Activated naive CD8-positive, alpha-beta T cell (primary cell): ENCODE results near the gene HSDL2.

Source experiments
- H3K27ac Mint-ChIP-seq: one replicate; pipeline ENCODE4 v1.8.0; 2021; ENCODE audit warnings: mixed read lengths
- H3K27me3 Mint-ChIP-seq: one replicate; pipeline ENCODE4 v1.8.0; 2021; ENCODE audit warnings: mixed read lengths
- H3K36me3 Mint-ChIP-seq: one replicate; pipeline ENCODE4 v1.8.0; 2021; ENCODE audit warnings: mixed read lengths
- H3K4me1 Mint-ChIP-seq: one replicate; pipeline ENCODE4 v1.8.0; 2021; ENCODE audit warnings: low read depth, mixed read lengths
- H3K4me3 Mint-ChIP-seq: one replicate; pipeline ENCODE4 v1.8.0; 2021; ENCODE audit warnings: mild to moderate bottlenecking, mixed read lengths
- H3K9me3 Mint-ChIP-seq: one replicate; pipeline ENCODE4 v1.8.0; 2021; ENCODE audit warnings: low read depth, mixed read lengths

The HSDL2 gene

GRCh38 chr9:112439825-112440224, 59.9 kb downstream of the HSDL2 start:
- Mint-ChIP-seq H3K4me3 (no peak overlapping the region), H3K27ac (no peak overlapping the region), H3K36me3 (peaks cover 4% of the 10 kb centered on the region), H3K9me3 (no peaks in the 10 kb centered on the region), H3K4me1 (no peaks in the 10 kb centered on the region), H3K27me3 (no peaks in the 10 kb centered on the region)

GRCh38 chr9:112443200-112443599, 63.3 kb downstream of the HSDL2 start:
- no peak overlapping the region for H3K4me3 Mint-ChIP-seq
- H3K4me1 Mint-ChIP-seq: no peaks in the 10 kb centered on the region
- H3K27ac Mint-ChIP-seq: no peak overlapping the region
- H3K9me3 Mint-ChIP-seq: no peaks in the 10 kb centered on the region
- H3K36me3 Mint-ChIP-seq: peaks cover 4% of the 10 kb centered on the region
- H3K27me3 Mint-ChIP-seq: no peaks in the 10 kb centered on the region

- no peak overlapping the region for H3K27ac Mint-ChIP-seq
Observed at GRCh38 chr9:112443636-112444035, 63.7 kb downstream of the HSDL2 start.

GRCh38 chr9:112445196-112445595, 65.3 kb downstream of the HSDL2 start:
- Mint-ChIP-seq H3K4me3 (no peak overlapping the region), H3K4me1 (no peaks in the 10 kb centered on the region), H3K27me3 (no peaks in the 10 kb centered on the region), H3K36me3 (peaks cover 4% of the 10 kb centered on the region), H3K27ac (no peak overlapping the region), H3K9me3 (no peaks in the 10 kb centered on the region)

More at GRCh38 chr9:112443636-112444035, 63.7 kb downstream of the HSDL2 start:
- Mint-ChIP-seq H3K36me3 (peaks cover 4% of the 10 kb centered on the region), H3K4me3 (no peak overlapping the region), H3K9me3 (no peaks in the 10 kb centered on the region), H3K27me3 (no peaks in the 10 kb centered on the region), H3K4me1 (no peaks in the 10 kb centered on the region)

- H3K36me3 Mint-ChIP-seq: peaks cover 2% of the 10 kb centered on the region
- no peaks in the 10 kb centered on the region for H3K9me3 Mint-ChIP-seq
- no peak overlapping the region for H3K27ac Mint-ChIP-seq
- no peaks in the 10 kb centered on the region for H3K27me3 Mint-ChIP-seq
- no peak overlapping the region for H3K4me3 Mint-ChIP-seq
- no peaks in the 10 kb centered on the region for H3K4me1 Mint-ChIP-seq
Observed at GRCh38 chr9:112446080-112446479, 66.2 kb downstream of the HSDL2 start.

GRCh38 chr9:112446526-112446925, 66.6 kb downstream of the HSDL2 start:
- Mint-ChIP-seq H3K36me3 (no peaks in the 10 kb centered on the region), H3K4me1 (peaks cover 1% of the 10 kb centered on the region), H3K4me3 (no peak overlapping the region), H3K27me3 (no peaks in the 10 kb centered on the region), H3K9me3 (no peaks in the 10 kb centered on the region), H3K27ac (no peak overlapping the region)

- no peak overlapping the region for H3K4me3 Mint-ChIP-seq
- no peaks in the 10 kb centered on the region for H3K9me3 Mint-ChIP-seq
- no peaks in the 10 kb centered on the region for H3K36me3 Mint-ChIP-seq
- no peaks in the 10 kb centered on the region for H3K27me3 Mint-ChIP-seq
- H3K27ac Mint-ChIP-seq: no peak overlapping the region
- peaks cover 3% of the 10 kb centered on the region for H3K4me1 Mint-ChIP-seq
Observed at GRCh38 chr9:112447283-112447761, 67.4 kb downstream of the HSDL2 start.

GRCh38 chr9:112462855-112463254, 82.9 kb downstream of the HSDL2 start:
- Mint-ChIP-seq H3K4me3 (no peak overlapping the region), H3K4me1 (no peaks in the 10 kb centered on the region), H3K9me3 (no peaks in the 10 kb centered on the region), H3K36me3 (peaks cover 27% of the 10 kb centered on the region), H3K27ac (no peak overlapping the region), H3K27me3 (no peaks in the 10 kb centered on the region)

GRCh38 chr9:112465352-112465751, 85.4 kb downstream of the HSDL2 start:
- Mint-ChIP-seq H3K27me3 (no peaks in the 10 kb centered on the region), H3K36me3 (peaks cover 27% of the 10 kb centered on the region), H3K4me3 (no peak overlapping the region), H3K27ac (no peak overlapping the region), H3K9me3 (no peaks in the 10 kb centered on the region), H3K4me1 (no peaks in the 10 kb centered on the region)

GRCh38 chr9:112472996-112473395, 93.1 kb downstream of the HSDL2 start:
- no peak overlapping the region for H3K27ac Mint-ChIP-seq
- peaks cover 23% of the 10 kb centered on the region for H3K36me3 Mint-ChIP-seq
- H3K27me3 Mint-ChIP-seq: no peaks in the 10 kb centered on the region
- no peaks in the 10 kb centered on the region for H3K9me3 Mint-ChIP-seq
- H3K4me3 Mint-ChIP-seq: no peak overlapping the region
- no peaks in the 10 kb centered on the region for H3K4me1 Mint-ChIP-seq

GRCh38 chr9:112473986-112474385, 94.1 kb downstream of the HSDL2 start:
- H3K4me3 Mint-ChIP-seq: no peak overlapping the region
- no peaks in the 10 kb centered on the region for H3K27me3 Mint-ChIP-seq
- H3K4me1 Mint-ChIP-seq: no peaks in the 10 kb centered on the region
- peaks cover 24% of the 10 kb centered on the region for H3K36me3 Mint-ChIP-seq
- H3K27ac Mint-ChIP-seq: no peak overlapping the region
- no peaks in the 10 kb centered on the region for H3K9me3 Mint-ChIP-seq

- no peaks in the 10 kb centered on the region for H3K4me1 Mint-ChIP-seq
- peaks cover 23% of the 10 kb centered on the region for H3K36me3 Mint-ChIP-seq
- no peaks in the 10 kb centered on the region for H3K9me3 Mint-ChIP-seq
- no peak overlapping the region for H3K4me3 Mint-ChIP-seq
- no peaks in the 10 kb centered on the region for H3K27me3 Mint-ChIP-seq
- H3K27ac Mint-ChIP-seq: no peak overlapping the region
Observed at GRCh38 chr9:112475318-112475717, 95.4 kb downstream of the HSDL2 start.

GRCh38 chr9:112477330-112477729, 97.4 kb downstream of the HSDL2 start:
- H3K36me3 Mint-ChIP-seq: peaks cover 17% of the 10 kb centered on the region
- H3K27ac Mint-ChIP-seq: no peak overlapping the region
- H3K9me3 Mint-ChIP-seq: no peaks in the 10 kb centered on the region
- H3K4me1 Mint-ChIP-seq: no peaks in the 10 kb centered on the region
- no peak overlapping the region for H3K4me3 Mint-ChIP-seq
- H3K27me3 Mint-ChIP-seq: no peaks in the 10 kb centered on the region

- Mint-ChIP-seq H3K9me3 (no peaks in the 10 kb centered on the region), H3K27me3 (no peaks in the 10 kb centered on the region), H3K27ac (no peak overlapping the region), H3K4me1 (no peaks in the 10 kb centered on the region), H3K36me3 (peaks cover 15% of the 10 kb centered on the region), H3K4me3 (no peak overlapping the region)
Observed at GRCh38 chr9:112479221-112479620, 99.3 kb downstream of the HSDL2 start.

GRCh38 chr9:112484607-112485006, 104.7 kb downstream of the HSDL2 start:
- H3K27ac Mint-ChIP-seq: no peak overlapping the region
- H3K36me3 Mint-ChIP-seq: peaks cover 5% of the 10 kb centered on the region
- no peaks in the 10 kb centered on the region for H3K9me3 Mint-ChIP-seq
- H3K4me3 Mint-ChIP-seq: no peak overlapping the region
- peaks cover 31% of the 10 kb centered on the region for H3K4me1 Mint-ChIP-seq
- no peaks in the 10 kb centered on the region for H3K27me3 Mint-ChIP-seq

- Mint-ChIP-seq H3K27me3 (no peaks in the 10 kb centered on the region), H3K9me3 (no peaks in the 10 kb centered on the region), H3K4me3 (peak overlapping the region; percentile 98), H3K27ac (peak overlapping the region; percentile 96), H3K4me1 (peaks cover 40% of the 10 kb centered on the region), H3K36me3 (peaks cover 5% of the 10 kb centered on the region)
Observed at GRCh38 chr9:112485574-112485973, 105.7 kb downstream of the HSDL2 start.
